Skeletal muscle tissue (tissue), 4 donors: ENCODE data around the gene GTF3C1. TPM values are rescaled to one million over a fixed set of nuclear protein-coding genes. Genes with fewer than 3 reads are reported as not detected.

Experiments used
- H3K27ac ChIP-seq: one replicate; pipeline ENCODE4 v1.7.0; 2013; ENCODE audit warnings: mild to moderate bottlenecking, low read depth, low read length, inconsistent platforms
- H3K27me3 ChIP-seq, 3 donors: one replicate each; pipeline ENCODE4 v1.7.0; 2013; ENCODE audit warnings: low read length in 3 of 3; ENCODE audit not compliant: control insufficient read depth in 3 of 3, insufficient read depth in 3 of 3
- H3K36me3 ChIP-seq, 3 donors: one replicate each; pipeline ENCODE4 v1.7.0; 2013; ENCODE audit warnings: low read length in 3 of 3; ENCODE audit not compliant: control insufficient read depth in 3 of 3, insufficient read depth in 3 of 3
- H3K4me1 ChIP-seq, 3 donors: one replicate each; pipeline ENCODE4 v1.7.0; 2013; ENCODE audit warnings: low read length in 3 of 3, mild to moderate bottlenecking in 3 of 3; ENCODE audit not compliant: control insufficient read depth in 3 of 3, insufficient read depth in 3 of 3
- H3K4me3 ChIP-seq, 3 donors: one replicate each; pipeline ENCODE4 v1.7.0; 2013; ENCODE audit warnings: low read length in 3 of 3
- H3K9ac ChIP-seq, 3 donors: one replicate each; pipeline ENCODE4 v1.7.0; 2013; ENCODE audit warnings: low read length in 3 of 3, mild to moderate bottlenecking in 3 of 3, moderate library complexity in 2 of 3, low read depth in 1 of 3
- H3K9me3 ChIP-seq, 3 donors: one replicate each; pipeline ENCODE4 v1.7.0; 2013; ENCODE audit warnings: low read length in 3 of 3; ENCODE audit not compliant: control insufficient read depth in 3 of 3
- total RNA-seq: library from RNA; depleted of rRNA; stranded (reverse); fragments of >200 nt; gene quantifications from one replicate; pipeline ENCODE4 v1.2.3, GENCODE V29; 2014
- donor health status: Osteomylitis.

The GTF3C1 gene
- total RNA-seq, 1 donor from 2014 or later = 48.0 TPM

- H3K4me1 ChIP-seq = peaks cover 0 to 4% (median 0%) of the 10 kb centered on the region in 3 donors
- no peak overlapping the region for H3K9ac ChIP-seq
- no peaks in the 10 kb centered on the region for H3K9me3 ChIP-seq
- no peaks in the 10 kb centered on the region for H3K36me3 ChIP-seq
- no peaks in the 10 kb centered on the region for H3K27me3 ChIP-seq
- H3K27ac ChIP-seq = no peak overlapping the region
- H3K4me3 ChIP-seq = no peak overlapping the region
Observed at GRCh38 chr16:27564224-27564623, 14.5 kb upstream of the GTF3C1 start.

GRCh38 chr16:27561216-27561615, 11.5 kb upstream of the GTF3C1 start:
- Histone ChIP-seq H3K4me1 (peaks cover 0 to 4% (median 0%) of the 10 kb centered on the region in 3 donors), H3K4me3 (no peak overlapping the region), H3K36me3 (no peaks in the 10 kb centered on the region), H3K27me3 (no peaks in the 10 kb centered on the region), H3K9ac (no peak overlapping the region), H3K27ac (no peak overlapping the region), H3K9me3 (no peaks in the 10 kb centered on the region)

- no peak overlapping the region for H3K27ac ChIP-seq
- H3K36me3 ChIP-seq = no peaks in the 10 kb centered on the region
- H3K4me1 ChIP-seq = peaks cover 0 to 4% (median 0%) of the 10 kb centered on the region in 3 donors
- no peak overlapping the region for H3K9ac ChIP-seq
- H3K9me3 ChIP-seq = no peaks in the 10 kb centered on the region
- no peak overlapping the region for H3K4me3 ChIP-seq
- no peaks in the 10 kb centered on the region for H3K27me3 ChIP-seq
Observed at GRCh38 chr16:27558932-27559331, 9.2 kb upstream of the GTF3C1 start.

GRCh38 chr16:27558434-27558833, 8.7 kb upstream of the GTF3C1 start:
- H3K36me3 ChIP-seq = no peaks in the 10 kb centered on the region
- no peak overlapping the region for H3K9ac ChIP-seq
- no peak overlapping the region for H3K4me3 ChIP-seq
- no peaks in the 10 kb centered on the region for H3K27me3 ChIP-seq
- no peak overlapping the region for H3K27ac ChIP-seq
- peaks cover 0 to 4% (median 0%) of the 10 kb centered on the region in 3 donors for H3K4me1 ChIP-seq
- H3K9me3 ChIP-seq = no peaks in the 10 kb centered on the region

- H3K27me3 ChIP-seq = no peaks in the 10 kb centered on the region
- H3K9ac ChIP-seq = no peak overlapping the region
- H3K36me3 ChIP-seq = no peaks in the 10 kb centered on the region
- peaks cover 0 to 4% (median 0%) of the 10 kb centered on the region in 3 donors for H3K4me1 ChIP-seq
- H3K9me3 ChIP-seq = no peaks in the 10 kb centered on the region
- no peak overlapping the region for H3K27ac ChIP-seq
- H3K4me3 ChIP-seq = no peak overlapping the region
Observed at GRCh38 chr16:27556471-27556870, 6.8 kb upstream of the GTF3C1 start.

- Histone ChIP-seq H3K9me3 (no peaks in the 10 kb centered on the region), H3K4me1 (peaks cover 30 to 40% (median 31%) of the 10 kb centered on the region in 3 donors), H3K9ac (peak overlapping the region in 2 of 3 donors; percentile 91 to 93), H3K27ac (no peak overlapping the region), H3K36me3 (no peaks in the 10 kb centered on the region), H3K4me3 (no peak overlapping the region), H3K27me3 (no peaks in the 10 kb centered on the region)
Observed at GRCh38 chr16:27551036-27551435, 1.3 kb upstream of the GTF3C1 start.

GRCh38 chr16:27550582-27550920, 838 bp upstream of the GTF3C1 start:
- Histone ChIP-seq H3K9me3 (no peaks in the 10 kb centered on the region), H3K4me1 (peaks cover 30 to 40% (median 31%) of the 10 kb centered on the region in 3 donors), H3K9ac (peak overlapping the region; percentile 91 to 93 (median 93)), H3K4me3 (peak overlapping the region; percentile 84 to 100 (median 99)), H3K36me3 (no peaks in the 10 kb centered on the region), H3K27me3 (no peaks in the 10 kb centered on the region), H3K27ac (peak overlapping the region; percentile 90)

GRCh38 chr16:27549464-27549745, 308 bp downstream of the GTF3C1 start:
- no peaks in the 10 kb centered on the region for H3K9me3 ChIP-seq
- H3K9ac ChIP-seq = peak overlapping the region; percentile 77 to 89 (median 87)
- peak overlapping the region; percentile 90 for H3K27ac ChIP-seq
- H3K27me3 ChIP-seq = no peaks in the 10 kb centered on the region
- H3K36me3 ChIP-seq = peaks cover 5 to 10% (median 7%) of the 10 kb centered on the region in 3 donors
- peaks cover 30 to 40% (median 31%) of the 10 kb centered on the region in 3 donors for H3K4me1 ChIP-seq
- peak overlapping the region; percentile 86 to 99 (median 91) for H3K4me3 ChIP-seq

GRCh38 chr16:27547851-27548250, 1.9 kb downstream of the GTF3C1 start:
- Histone ChIP-seq H3K36me3 (peaks cover 19 to 25% (median 22%) of the 10 kb centered on the region in 3 donors), H3K27me3 (no peaks in the 10 kb centered on the region), H3K4me1 (peaks cover 30 to 40% (median 31%) of the 10 kb centered on the region in 3 donors), H3K27ac (no peak overlapping the region), H3K9ac (peak overlapping the region in 1 of 3 donors; percentile 28), H3K4me3 (no peak overlapping the region), H3K9me3 (no peaks in the 10 kb centered on the region)

GRCh38 chr16:27547134-27547533, 2.6 kb downstream of the GTF3C1 start:
- Histone ChIP-seq H3K4me3 (peak overlapping the region in 1 of 3 donors; percentile 14), H3K4me1 (peaks cover 30 to 40% (median 31%) of the 10 kb centered on the region in 3 donors), H3K27me3 (no peaks in the 10 kb centered on the region), H3K9me3 (no peaks in the 10 kb centered on the region), H3K27ac (no peak overlapping the region), H3K9ac (peak overlapping the region in 2 of 3 donors; percentile 28 to 44), H3K36me3 (peaks cover 26 to 31% (median 29%) of the 10 kb centered on the region in 3 donors)
